Skeletal muscle satellite cell (primary cell): ENCODE measurements around the gene MYLK4.

Experiments
- H3K27me3 ChIP-seq: 2 replicates; pipeline ENCODE4 v1.7.0; 2013; ENCODE audit warnings: low read length; ENCODE audit not compliant: control insufficient read depth, insufficient read depth
- H3K36me3 ChIP-seq: 2 replicates; pipeline ENCODE4 v1.7.0; 2013; ENCODE audit warnings: mild to moderate bottlenecking, control low read depth, low read length; ENCODE audit not compliant: insufficient read depth
- H3K4me1 ChIP-seq: 2 replicates; pipeline ENCODE4 v1.7.0; 2013; ENCODE audit warnings: low read length; ENCODE audit not compliant: control insufficient read depth, insufficient read depth
- H3K4me2 ChIP-seq: 2 replicates; pipeline ENCODE4 v1.7.0; 2013; ENCODE audit warnings: mild to moderate bottlenecking, low read length
- H3K4me3 ChIP-seq: 2 replicates; pipeline ENCODE4 v1.7.0; 2013; ENCODE audit warnings: low read length
- H3K9ac ChIP-seq: 2 replicates; pipeline ENCODE4 v1.7.0; 2013; ENCODE audit warnings: mild to moderate bottlenecking, low read depth, low read length, moderate library complexity
- H3K9me3 ChIP-seq: replicated peaks from 2 replicates; pipeline ENCODE4 v1.7.0; 2013; ENCODE audit warnings: mild to moderate bottlenecking, control low read depth, low read length

The MYLK4 gene

GRCh38 chr6:2614846-2615245 lies 135.9 kb downstream of the MYLK4 start:
- Histone ChIP-seq H3K27me3 (peaks cover 14% of the 10 kb centered on the region), H3K36me3 (no peaks in the 10 kb centered on the region), H3K4me3 (no peak overlapping the region), H3K9me3 (no peaks in the 10 kb centered on the region), H3K4me2 (no peak overlapping the region), H3K9ac (no peak overlapping the region), H3K4me1 (no peaks in the 10 kb centered on the region)

- Histone ChIP-seq H3K4me2 (no peak overlapping the region), H3K4me3 (no peak overlapping the region), H3K36me3 (no peaks in the 10 kb centered on the region), H3K9me3 (no peaks in the 10 kb centered on the region), H3K27me3 (peaks cover 12% of the 10 kb centered on the region), H3K9ac (no peak overlapping the region), H3K4me1 (no peaks in the 10 kb centered on the region)
Observed at GRCh38 chr6:2614155-2614554, 136.6 kb downstream of the MYLK4 start.
